Measurements from ENCODE around the gene PSMD3. TPM values are rescaled to one million over a fixed set of nuclear protein-coding genes. Genes with fewer than 3 reads are reported as not detected.

The PSMD3 gene
- total and polyA plus RNA-seq, 4 donors: 30.7 to 80.7 (median 66.3) TPM

DNA sequence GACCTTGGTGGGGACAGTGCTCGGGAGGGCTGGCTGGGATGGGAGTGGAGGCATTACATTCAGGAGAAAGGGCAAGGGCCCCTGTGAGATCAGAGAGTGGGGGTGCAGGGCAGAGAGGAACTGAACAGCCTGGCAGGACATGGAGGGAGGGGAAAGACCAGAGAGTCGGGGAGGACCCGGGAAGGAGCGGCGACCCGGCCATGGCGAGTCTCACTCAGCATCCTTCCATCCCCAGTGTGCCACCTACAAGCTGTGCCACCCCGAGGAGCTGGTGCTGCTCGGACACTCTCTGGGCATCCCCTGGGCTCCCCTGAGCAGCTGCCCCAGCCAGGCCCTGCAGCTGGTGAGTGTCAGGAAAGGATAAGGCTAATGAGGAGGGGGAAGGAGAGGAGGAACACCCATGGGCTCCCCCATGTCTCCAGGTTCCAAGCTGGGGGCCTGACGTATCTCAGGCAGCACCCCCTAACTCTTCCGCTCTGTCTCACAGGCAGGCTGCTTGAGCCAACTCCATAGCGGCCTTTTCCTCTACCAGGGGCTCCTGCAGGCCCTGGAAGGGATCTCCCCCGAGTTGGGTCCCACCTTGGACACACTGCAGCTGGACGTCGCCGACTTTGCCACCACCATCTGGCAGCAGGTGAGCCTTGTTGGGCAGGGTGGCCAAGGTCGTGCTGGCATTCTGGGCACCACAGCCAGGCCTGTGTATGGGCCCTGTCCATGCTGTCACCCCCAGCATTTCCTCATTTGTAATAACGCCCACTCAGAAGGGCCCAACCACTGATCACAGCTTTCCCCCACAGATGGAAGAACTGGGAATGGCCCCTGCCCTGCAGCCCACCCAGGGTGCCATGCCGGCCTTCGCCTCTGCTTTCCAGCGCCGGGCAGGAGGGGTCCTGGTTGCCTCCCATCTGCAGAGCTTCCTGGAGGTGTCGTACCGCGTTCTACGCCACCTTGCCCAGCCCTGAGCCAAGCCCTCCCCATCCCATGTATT lies 35.7 kb downstream of the PSMD3 start (continued):
- TF ChIP-seq, protein P1, sequence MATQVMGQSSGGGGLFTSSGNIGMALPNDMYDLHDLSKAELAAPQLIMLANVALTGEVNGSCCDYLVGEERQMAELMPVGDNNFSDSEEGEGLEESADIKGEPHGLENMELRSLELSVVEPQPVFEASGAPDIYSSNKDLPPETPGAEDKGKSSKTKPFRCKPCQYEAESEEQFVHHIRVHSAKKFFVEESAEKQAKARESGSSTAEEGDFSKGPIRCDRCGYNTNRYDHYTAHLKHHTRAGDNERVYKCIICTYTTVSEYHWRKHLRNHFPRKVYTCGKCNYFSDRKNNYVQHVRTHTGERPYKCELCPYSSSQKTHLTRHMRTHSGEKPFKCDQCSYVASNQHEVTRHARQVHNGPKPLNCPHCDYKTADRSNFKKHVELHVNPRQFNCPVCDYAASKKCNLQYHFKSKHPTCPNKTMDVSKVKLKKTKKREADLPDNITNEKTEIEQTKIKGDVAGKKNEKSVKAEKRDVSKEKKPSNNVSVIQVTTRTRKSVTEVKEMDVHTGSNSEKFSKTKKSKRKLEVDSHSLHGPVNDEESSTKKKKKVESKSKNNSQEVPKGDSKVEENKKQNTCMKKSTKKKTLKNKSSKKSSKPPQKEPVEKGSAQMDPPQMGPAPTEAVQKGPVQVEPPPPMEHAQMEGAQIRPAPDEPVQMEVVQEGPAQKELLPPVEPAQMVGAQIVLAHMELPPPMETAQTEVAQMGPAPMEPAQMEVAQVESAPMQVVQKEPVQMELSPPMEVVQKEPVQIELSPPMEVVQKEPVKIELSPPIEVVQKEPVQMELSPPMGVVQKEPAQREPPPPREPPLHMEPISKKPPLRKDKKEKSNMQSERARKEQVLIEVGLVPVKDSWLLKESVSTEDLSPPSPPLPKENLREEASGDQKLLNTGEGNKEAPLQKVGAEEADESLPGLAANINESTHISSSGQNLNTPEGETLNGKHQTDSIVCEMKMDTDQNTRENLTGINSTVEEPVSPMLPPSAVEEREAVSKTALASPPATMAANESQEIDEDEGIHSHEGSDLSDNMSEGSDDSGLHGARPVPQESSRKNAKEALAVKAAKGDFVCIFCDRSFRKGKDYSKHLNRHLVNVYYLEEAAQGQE (IDR thresholded peaks at IDR 0.05): no peak
- no peak for TF ChIP-seq FOXA2 (IDR thresholded peaks at IDR 0.05)
- TF ChIP-seq FOXA1 (IDR thresholded peaks at IDR 0.05): no peak

DNA sequence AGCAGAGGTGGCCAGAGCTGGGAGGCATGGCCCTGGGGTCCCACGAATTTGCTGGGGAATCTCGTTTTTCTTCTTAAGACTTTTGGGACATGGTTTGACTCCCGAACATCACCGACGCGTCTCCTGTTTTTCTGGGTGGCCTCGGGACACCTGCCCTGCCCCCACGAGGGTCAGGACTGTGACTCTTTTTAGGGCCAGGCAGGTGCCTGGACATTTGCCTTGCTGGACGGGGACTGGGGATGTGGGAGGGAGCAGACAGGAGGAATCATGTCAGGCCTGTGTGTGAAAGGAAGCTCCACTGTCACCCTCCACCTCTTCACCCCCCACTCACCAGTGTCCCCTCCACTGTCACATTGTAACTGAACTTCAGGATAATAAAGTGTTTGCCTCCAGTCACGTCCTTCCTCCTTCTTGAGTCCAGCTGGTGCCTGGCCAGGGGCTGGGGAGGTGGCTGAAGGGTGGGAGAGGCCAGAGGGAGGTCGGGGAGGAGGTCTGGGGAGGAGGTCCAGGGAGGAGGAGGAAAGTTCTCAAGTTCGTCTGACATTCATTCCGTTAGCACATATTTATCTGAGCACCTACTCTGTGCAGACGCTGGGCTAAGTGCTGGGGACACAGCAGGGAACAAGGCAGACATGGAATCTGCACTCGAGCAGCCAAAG lies 36.9 kb downstream of the PSMD3 start:
- Histone ChIP-seq H3K27me3 (ENCODE audit: control insufficient read depth in 4 of 4, insufficient read depth in 4 of 4, low read length in 3 of 4) (no peaks in the 10 kb centered on the region), H3K9me3 (ENCODE audit: control insufficient read depth in 4 of 4, low read length in 3 of 4) (no peaks in the 10 kb centered on the region), H3K27ac (ENCODE audit: low read depth in 1 of 2, low read length in 2 of 2) (no peak overlapping the region), H3K4me3 (ENCODE audit: low read depth in 1 of 3, low read length in 3 of 3) (no peak overlapping the region), H3K4me1 (ENCODE audit: control insufficient read depth in 4 of 4, insufficient read depth in 4 of 4, low read length in 3 of 4) (peaks cover 0 to 9% (median 0%) of the 10 kb centered on the region in 4 donors), H3K9ac (ENCODE audit: low read depth in 1 of 2, low read length in 2 of 2) (no peak overlapping the region), H3K36me3 (ENCODE audit: control insufficient read depth in 4 of 4, insufficient read depth in 3 of 4, low read depth in 1 of 4, low read length in 3 of 4) (peaks cover 0 to 17% (median 7%) of the 10 kb centered on the region in 4 donors)
- 66% methylated on average over 15 of the region's 15 CpGs for WGBS
- TF ChIP-seq GABPA (IDR thresholded peaks at IDR 0.05 in 1 of 2, conservative IDR thresholded peaks at IDR 0.05 in 1 of 2) (no peak), HNF4A (conservative IDR thresholded peaks at IDR 0.05) (no peak), FOXA2 (IDR thresholded peaks at IDR 0.05) (no peak), RXRA (IDR thresholded peaks at IDR 0.05) (no peak), SP1 (IDR thresholded peaks at IDR 0.05) (no peak), TAF1 (conservative IDR thresholded peaks at IDR 0.05) (no peak), HNF4G (IDR thresholded peaks at IDR 0.05) (no peak), JUND (IDR thresholded peaks at IDR 0.05) (no peak), NR2F2 (IDR thresholded peaks at IDR 0.05) (no peak)
- TF ChIP-seq, protein P2, sequence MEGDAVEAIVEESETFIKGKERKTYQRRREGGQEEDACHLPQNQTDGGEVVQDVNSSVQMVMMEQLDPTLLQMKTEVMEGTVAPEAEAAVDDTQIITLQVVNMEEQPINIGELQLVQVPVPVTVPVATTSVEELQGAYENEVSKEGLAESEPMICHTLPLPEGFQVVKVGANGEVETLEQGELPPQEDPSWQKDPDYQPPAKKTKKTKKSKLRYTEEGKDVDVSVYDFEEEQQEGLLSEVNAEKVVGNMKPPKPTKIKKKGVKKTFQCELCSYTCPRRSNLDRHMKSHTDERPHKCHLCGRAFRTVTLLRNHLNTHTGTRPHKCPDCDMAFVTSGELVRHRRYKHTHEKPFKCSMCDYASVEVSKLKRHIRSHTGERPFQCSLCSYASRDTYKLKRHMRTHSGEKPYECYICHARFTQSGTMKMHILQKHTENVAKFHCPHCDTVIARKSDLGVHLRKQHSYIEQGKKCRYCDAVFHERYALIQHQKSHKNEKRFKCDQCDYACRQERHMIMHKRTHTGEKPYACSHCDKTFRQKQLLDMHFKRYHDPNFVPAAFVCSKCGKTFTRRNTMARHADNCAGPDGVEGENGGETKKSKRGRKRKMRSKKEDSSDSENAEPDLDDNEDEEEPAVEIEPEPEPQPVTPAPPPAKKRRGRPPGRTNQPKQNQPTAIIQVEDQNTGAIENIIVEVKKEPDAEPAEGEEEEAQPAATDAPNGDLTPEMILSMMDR (IDR thresholded peaks at IDR 0.05; ENCODE audit: low read depth, low read length, missing input control): no peak
- TF ChIP-seq, protein P3, sequence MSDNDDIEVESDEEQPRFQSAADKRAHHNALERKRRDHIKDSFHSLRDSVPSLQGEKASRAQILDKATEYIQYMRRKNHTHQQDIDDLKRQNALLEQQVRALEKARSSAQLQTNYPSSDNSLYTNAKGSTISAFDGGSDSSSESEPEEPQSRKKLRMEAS (IDR thresholded peaks at IDR 0.05): no peak
- TF ChIP-seq, protein P1 (IDR thresholded peaks at IDR 0.05): no peak
- no peak for DNase-seq (ENCODE audit: low spot score)
